H7 (cell line): ENCODE measurements around the gene PALD1. TPM values are rescaled to one million over a fixed set of nuclear protein-coding genes. Genes with fewer than 3 reads are reported as not detected.

ENCODE experiments used
- DNase-seq: peaks from one replicate; pipeline ENCODE4 v3.0.0; 2012
- H3K27me3 ChIP-seq: 2 replicates; pipeline ENCODE4 v1.6.0; 2011; ENCODE audit warnings: mild to moderate bottlenecking, low read length; ENCODE audit not compliant: control insufficient read depth, insufficient read depth
- H3K36me3 ChIP-seq: replicated peaks from 2 replicates; pipeline ENCODE4 v1.5.1; 2011; ENCODE audit warnings: low read length; ENCODE audit not compliant: control insufficient read depth, insufficient read depth
- H3K4me3 ChIP-seq: 2 replicates; pipeline ENCODE4 v1.5.1; 2011; ENCODE audit warnings: low read depth, mild to moderate bottlenecking, control low read depth, low read length, moderate library complexity; ENCODE audit not compliant: insufficient read depth
- total RNA-seq: library from RNA; depleted of rRNA; stranded (reverse); fragments of >200 nt; shearing (Covaris generic); gene quantifications from 2 replicates; pipeline ENCODE4 v1.2.3, GENCODE V29; 2014

Gene PALD1
- total RNA-seq, 1 experiment from 2014 or later = 51.9 TPM

GRCh38 chr10:70589762-70590654 is 111.4 kb downstream of the PALD1 start:
- Histone ChIP-seq H3K36me3 (no peaks in the 10 kb centered on the region), H3K4me3 (no peak overlapping the region), H3K27me3 (no peaks in the 10 kb centered on the region)
- DNase-seq = no peak

- H3K4me3 ChIP-seq = no peak overlapping the region
- no peak for DNase-seq
- H3K36me3 ChIP-seq = no peaks in the 10 kb centered on the region
- H3K27me3 ChIP-seq = no peaks in the 10 kb centered on the region
Measured at GRCh38 chr10:70590655-70591416, 112.3 kb downstream of the PALD1 start.

- Histone ChIP-seq H3K4me3 (no peak overlapping the region), H3K36me3 (no peaks in the 10 kb centered on the region)
- DNase-seq = no peak
Measured at GRCh38 chr10:70592186-70592735, 113.7 kb downstream of the PALD1 start.

GRCh38 chr10:70592746-70593512 is 114.4 kb downstream of the PALD1 start:
- Histone ChIP-seq H3K4me3 (no peak overlapping the region), H3K36me3 (no peaks in the 10 kb centered on the region), H3K27me3 (no peaks in the 10 kb centered on the region)
- no peak for DNase-seq

More at GRCh38 chr10:70592186-70592735, 113.7 kb downstream of the PALD1 start:
- H3K27me3 ChIP-seq = no peaks in the 10 kb centered on the region

GRCh38 chr10:70593513-70593890 is 114.9 kb downstream of the PALD1 start:
- DNase-seq = no peak
- Histone ChIP-seq H3K27me3 (no peaks in the 10 kb centered on the region), H3K4me3 (no peak overlapping the region)

GRCh38 chr10:70594161-70594560 is 115.6 kb downstream of the PALD1 start:
- Histone ChIP-seq H3K4me3 (no peak overlapping the region), H3K27me3 (no peaks in the 10 kb centered on the region), H3K36me3 (no peaks in the 10 kb centered on the region)
- no peak for DNase-seq

More at GRCh38 chr10:70593513-70593890, 114.9 kb downstream of the PALD1 start:
- no peaks in the 10 kb centered on the region for H3K36me3 ChIP-seq

GRCh38 chr10:70595566-70596016 is 117.0 kb downstream of the PALD1 start:
- DNase-seq = no peak
- H3K4me3 ChIP-seq = no peak overlapping the region
- no peaks in the 10 kb centered on the region for H3K36me3 ChIP-seq
- H3K27me3 ChIP-seq = no peaks in the 10 kb centered on the region

- no peak for DNase-seq
- H3K36me3 ChIP-seq = no peaks in the 10 kb centered on the region
- no peak overlapping the region for H3K4me3 ChIP-seq
- H3K27me3 ChIP-seq = no peaks in the 10 kb centered on the region
Measured at GRCh38 chr10:70596110-70596798, 117.7 kb downstream of the PALD1 start.

- no peak for DNase-seq
- H3K36me3 ChIP-seq = no peaks in the 10 kb centered on the region
- H3K27me3 ChIP-seq = no peaks in the 10 kb centered on the region
- no peak overlapping the region for H3K4me3 ChIP-seq
Measured at GRCh38 chr10:70596860-70597809, 118.6 kb downstream of the PALD1 start.

GRCh38 chr10:70597856-70598815 is 119.6 kb downstream of the PALD1 start:
- H3K27me3 ChIP-seq = no peaks in the 10 kb centered on the region
- H3K36me3 ChIP-seq = no peaks in the 10 kb centered on the region
- H3K4me3 ChIP-seq = no peak overlapping the region
- DNase-seq = no peak

GRCh38 chr10:70598857-70599295 is 120.3 kb downstream of the PALD1 start:
- Histone ChIP-seq H3K4me3 (no peak overlapping the region), H3K27me3 (no peaks in the 10 kb centered on the region), H3K36me3 (no peaks in the 10 kb centered on the region)
- no peak for DNase-seq

GRCh38 chr10:70599319-70599718 is 120.8 kb downstream of the PALD1 start:
- H3K4me3 ChIP-seq = no peak overlapping the region
- no peak for DNase-seq
- no peaks in the 10 kb centered on the region for H3K27me3 ChIP-seq
- no peaks in the 10 kb centered on the region for H3K36me3 ChIP-seq
